ENCODE data around the gene ATP6V0A1.

- peak in 1 of 2 donors; percentile 51 for TF ChIP-seq CTCF (conservative IDR thresholded peaks at IDR 0.05 in 1 of 2, IDR thresholded peaks at IDR 0.05 in 1 of 2; ENCODE audit: extremely low read depth in 1 of 2, insufficient read depth in 1 of 2, low read depth in 1 of 2, low read length in 2 of 2)
- TF ChIP-seq EZH2 (IDR thresholded peaks at IDR 0.05; ENCODE audit: borderline replicate concordance, low read length): no peak
These were observed 650 bp downstream of the ATP6V0A1 start for GRCh38 chr17:42459256-42459800.
